ENCODE results near the gene P2RY2. TPM values are rescaled to one million over a fixed set of nuclear protein-coding genes. Genes with fewer than 3 reads are reported as not detected.

The P2RY2 gene
- total RNA-seq, 1 experiment from 2014 or later, result not detected

- no peak for DNase-seq (ENCODE audit: low read depth)
Measured at GRCh38 chr11:73241300-73241699, 23.2 kb downstream of the P2RY2 start.

- DNase-seq (ENCODE audit: low read depth), result peak; percentile 71
Measured at GRCh38 chr11:73242251-73243092, 24.4 kb downstream of the P2RY2 start.

DNA sequence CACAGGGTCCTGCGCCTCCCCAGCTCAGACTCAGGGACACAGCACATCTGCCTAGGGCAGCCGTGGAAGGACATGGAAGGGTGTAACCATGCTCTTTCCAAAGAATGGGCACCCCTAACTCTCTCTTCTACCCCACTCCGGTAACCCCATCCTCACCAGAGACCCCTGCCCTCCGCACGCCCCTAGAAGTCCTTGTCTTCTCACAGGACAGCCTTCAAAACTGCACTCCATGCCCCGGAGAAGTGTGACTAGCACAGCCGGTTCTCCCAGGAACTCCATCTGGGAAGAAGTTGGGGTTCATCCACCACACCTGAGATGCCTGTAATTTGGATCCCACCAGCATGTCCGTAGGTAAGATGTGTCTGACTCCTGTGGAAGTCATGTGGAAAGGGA lies 25.0 kb downstream of the P2RY2 start:
- no peak for DNase-seq (ENCODE audit: low read depth)

DNA sequence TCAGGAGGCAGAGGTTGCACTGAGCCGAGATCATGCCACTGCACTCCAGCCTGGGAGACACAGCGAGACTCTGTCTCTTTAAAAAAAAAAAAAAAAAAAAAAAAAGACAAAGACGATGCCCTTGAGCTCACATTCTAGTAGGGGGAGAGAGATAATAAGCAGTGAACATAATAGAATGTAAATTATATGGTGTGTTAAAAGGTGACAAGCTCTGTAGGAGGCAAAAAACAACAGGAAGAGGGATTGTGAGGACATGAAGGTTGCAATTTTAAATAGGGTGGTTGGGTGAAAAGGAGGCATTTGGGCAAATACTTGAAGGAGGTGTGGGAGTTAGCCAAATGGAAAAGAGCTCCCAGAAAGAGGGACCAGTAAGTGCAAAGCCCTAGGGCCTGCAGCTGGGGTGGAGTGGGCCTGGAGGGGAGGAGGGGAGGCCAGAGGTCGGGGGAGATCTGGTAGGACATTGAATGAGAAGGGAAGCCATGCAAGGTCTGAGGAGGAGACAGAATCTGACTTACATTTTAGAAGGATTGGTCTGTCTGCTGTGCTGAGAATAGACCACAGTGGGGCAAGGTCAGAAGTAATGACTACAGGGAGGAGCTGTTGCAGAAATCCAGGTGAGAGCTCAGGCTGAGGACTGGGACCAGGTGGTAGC lies 26.6 kb downstream of the P2RY2 start:
- DNase-seq (ENCODE audit: low read depth), result no peak

GRCh38 chr11:73245461-73245860 lies 27.4 kb downstream of the P2RY2 start:
- DNase-seq (ENCODE audit: low read depth), result no peak

- no peak for DNase-seq (ENCODE audit: low read depth)
Measured at GRCh38 chr11:73246303-73246702, 28.2 kb downstream of the P2RY2 start.

GRCh38 chr11:73248526-73249185 lies 30.6 kb downstream of the P2RY2 start:
- DNase-seq (ENCODE audit: low read depth), result no peak

- no peak for DNase-seq (ENCODE audit: low read depth)
Measured at GRCh38 chr11:73249304-73249703, 31.2 kb downstream of the P2RY2 start.

DNA sequence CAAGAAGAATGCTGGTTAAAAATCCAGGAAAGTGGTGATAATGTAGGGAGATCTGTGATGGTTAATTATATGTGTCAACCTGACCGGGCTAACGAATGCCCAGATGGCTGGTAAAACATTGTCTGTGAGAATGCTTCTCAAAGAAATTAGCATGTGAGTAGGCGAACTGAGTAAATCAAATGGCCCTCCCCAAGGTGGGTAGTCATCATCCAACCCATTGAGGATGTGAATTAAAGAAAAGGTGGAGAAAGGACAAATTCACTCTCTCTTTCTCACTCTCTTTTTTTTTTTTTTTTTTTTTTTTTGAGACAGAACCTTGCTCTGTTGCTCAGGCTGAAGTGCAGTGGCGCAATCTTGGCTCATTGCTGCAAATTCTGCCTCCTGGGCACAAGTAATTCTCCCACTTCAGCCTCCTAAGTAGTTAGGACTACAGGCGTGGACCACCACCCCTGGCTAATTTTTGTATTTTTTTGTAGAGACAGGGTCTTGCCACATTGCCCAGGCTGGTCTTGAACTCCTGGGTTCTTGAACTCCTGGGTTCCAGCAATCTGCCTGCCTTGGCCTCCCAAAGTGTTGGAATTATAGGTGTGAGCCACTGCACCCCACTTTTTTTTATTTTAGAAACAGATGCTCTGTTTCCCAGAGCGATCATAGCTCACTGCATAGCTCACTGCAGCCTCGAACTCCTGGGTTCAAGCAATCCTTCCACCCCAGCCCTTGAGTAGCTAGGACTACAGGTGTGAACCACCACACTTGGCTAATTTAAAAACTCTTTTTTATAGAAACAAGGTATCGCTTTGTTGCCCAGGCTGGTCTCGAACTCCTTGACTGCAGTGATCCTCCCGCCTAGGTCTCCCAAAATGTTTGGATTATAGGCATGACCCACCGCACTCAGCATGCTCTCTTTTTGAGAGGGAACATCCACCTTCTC lies 32.0 kb downstream of the P2RY2 start:
- no peak for DNase-seq (ENCODE audit: low read depth)

- DNase-seq (ENCODE audit: low read depth), result no peak
Measured at GRCh38 chr11:73252577-73253191, 34.6 kb downstream of the P2RY2 start.

DNA sequence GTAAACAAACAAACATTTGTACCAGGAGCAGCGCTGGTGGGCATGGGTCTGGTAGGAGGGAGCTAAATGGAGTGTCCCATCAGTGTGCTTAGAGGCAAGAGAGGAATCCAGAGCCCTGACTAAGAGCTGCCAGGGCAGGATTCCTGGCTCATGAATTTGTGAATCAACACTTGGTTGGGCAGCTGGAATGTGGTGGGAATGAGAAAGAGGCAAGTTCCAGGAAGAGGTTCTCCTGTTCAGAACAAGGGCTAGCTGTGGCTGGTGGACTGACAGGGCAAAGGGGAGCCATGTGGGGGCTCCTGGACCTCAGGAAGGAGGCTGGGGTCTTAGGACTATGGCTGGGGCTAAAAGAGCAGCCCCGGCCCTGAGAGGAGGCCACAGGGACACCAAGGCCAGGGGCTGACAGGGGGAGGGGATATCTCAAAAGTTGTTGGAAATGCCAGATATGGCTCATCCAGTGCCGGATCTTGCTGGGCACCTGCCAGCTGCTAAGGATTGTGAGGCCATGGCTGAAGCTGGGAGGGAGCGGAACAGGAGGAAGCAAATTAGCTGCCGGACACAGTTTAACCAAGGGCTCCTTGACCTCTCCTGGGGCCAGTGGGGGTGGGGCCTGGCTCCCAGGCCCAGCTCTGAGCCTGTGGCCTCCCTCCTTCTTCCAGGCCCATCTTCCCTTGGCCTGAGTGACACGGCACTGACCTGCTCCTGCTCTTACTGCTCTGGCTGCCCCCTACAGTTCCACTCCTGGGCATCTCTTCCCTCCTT lies 39.4 kb downstream of the P2RY2 start:
- peak; percentile 96 for DNase-seq (ENCODE audit: low read depth)

GRCh38 chr11:73258104-73259035 lies 40.3 kb downstream of the P2RY2 start:
- DNase-seq (ENCODE audit: low read depth), result no peak

GRCh38 chr11:73259406-73260126 lies 41.5 kb downstream of the P2RY2 start:
- DNase-seq (ENCODE audit: low read depth), result no peak

DNA sequence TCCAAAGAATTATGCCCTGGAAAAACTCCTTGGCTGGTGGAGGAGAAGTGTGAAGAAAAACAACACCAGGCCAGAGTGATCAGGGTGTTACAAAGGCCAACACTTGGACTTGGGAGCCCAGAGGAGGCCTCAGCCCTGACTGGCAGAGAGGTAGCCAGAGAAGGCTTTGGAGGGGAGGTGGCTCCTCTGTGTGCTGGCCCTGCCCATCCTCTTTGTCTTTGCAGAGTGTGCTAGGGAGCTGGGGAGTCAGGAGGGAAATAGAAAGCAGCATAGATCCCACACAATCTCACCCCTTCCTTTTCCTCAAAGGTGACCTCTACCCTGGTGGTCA lies 42.0 kb downstream of the P2RY2 start:
- DNase-seq (ENCODE audit: low read depth), result no peak

- no peak for DNase-seq (ENCODE audit: low read depth)
Measured at GRCh38 chr11:73262851-73263495, 44.9 kb downstream of the P2RY2 start.

DNA sequence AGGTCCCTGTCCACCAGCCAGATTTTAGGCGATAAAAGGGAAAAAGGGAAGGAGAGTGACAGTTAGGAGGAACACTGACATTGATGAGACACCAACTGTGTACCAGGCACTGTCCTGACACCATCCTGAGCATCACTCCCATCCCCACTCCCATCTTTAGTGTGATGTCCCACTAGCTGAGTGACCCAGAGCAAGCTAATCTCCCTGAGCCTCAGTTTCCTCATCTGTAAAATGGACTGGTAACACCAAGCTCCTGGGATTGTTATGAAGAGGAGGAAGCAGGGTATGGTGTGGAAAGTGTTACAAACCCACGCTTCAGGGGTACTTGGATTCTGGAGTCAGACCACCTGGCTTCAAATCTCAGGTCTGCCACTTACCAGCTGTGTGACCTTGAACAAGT lies 45.6 kb downstream of the P2RY2 start:
- DNase-seq (ENCODE audit: low read depth), result no peak

GRCh38 chr11:73265278-73265810 lies 47.3 kb downstream of the P2RY2 start:
- DNase-seq (ENCODE audit: low read depth), result no peak
